ENCODE measurements around the gene DLEC1. TPM values are rescaled to one million over a fixed set of nuclear protein-coding genes. Genes with fewer than 3 reads are reported as not detected.
A peak's percentile ranks its signal among the peaks of the same experiment; 100 is the strongest.

DLEC1 gene
- total RNA-seq, 1 donor: under 0.01 TPM

DNA sequence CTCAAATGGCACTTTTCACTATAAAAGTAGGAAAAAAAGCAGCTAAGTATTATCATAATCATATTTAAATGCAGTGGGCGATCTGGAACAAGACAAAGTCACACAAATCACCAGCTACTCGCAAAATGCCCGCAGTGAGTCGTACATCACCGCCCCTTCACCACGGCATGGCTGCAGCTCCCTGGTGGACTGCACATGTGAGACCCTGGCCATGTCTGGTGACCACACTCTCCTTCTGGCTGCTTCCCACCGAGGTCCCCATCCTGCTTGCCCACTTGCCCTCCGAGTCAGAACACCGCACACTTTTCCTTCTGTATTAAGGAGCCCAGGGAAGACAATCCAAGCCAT, 59.3 kb downstream of the DLEC1 start:
- Histone ChIP-seq H3K79me2 (ENCODE audit: insufficient read depth, low read length) (no peaks in the 10 kb centered on the region), H3K9me3 (ENCODE audit: low read depth, low read length) (no peaks in the 10 kb centered on the region), H2AFZ (ENCODE audit: low read length) (no peak overlapping the region), H3K27ac (ENCODE audit: low read depth, low read length) (no peak overlapping the region), H4K20me1 (ENCODE audit: insufficient read depth, low read length) (no peaks in the 10 kb centered on the region), H3K36me3 (ENCODE audit: insufficient read depth, low read length) (no peaks in the 10 kb centered on the region), H3K4me2 (ENCODE audit: insufficient read depth, low read length) (no peak overlapping the region), H3K4me3 (ENCODE audit: insufficient read depth, low read length) (no peak overlapping the region), H3K4me1 (ENCODE audit: insufficient read depth, low read length) (no peaks in the 10 kb centered on the region), H3K27me3 (ENCODE audit: insufficient read depth, low read length) (peaks cover 27% of the 10 kb centered on the region)
- peak; percentile 59 for DNase-seq (ENCODE audit: insufficient read length, low spot score, missing footprints)
- TF ChIP-seq, protein P1, sequence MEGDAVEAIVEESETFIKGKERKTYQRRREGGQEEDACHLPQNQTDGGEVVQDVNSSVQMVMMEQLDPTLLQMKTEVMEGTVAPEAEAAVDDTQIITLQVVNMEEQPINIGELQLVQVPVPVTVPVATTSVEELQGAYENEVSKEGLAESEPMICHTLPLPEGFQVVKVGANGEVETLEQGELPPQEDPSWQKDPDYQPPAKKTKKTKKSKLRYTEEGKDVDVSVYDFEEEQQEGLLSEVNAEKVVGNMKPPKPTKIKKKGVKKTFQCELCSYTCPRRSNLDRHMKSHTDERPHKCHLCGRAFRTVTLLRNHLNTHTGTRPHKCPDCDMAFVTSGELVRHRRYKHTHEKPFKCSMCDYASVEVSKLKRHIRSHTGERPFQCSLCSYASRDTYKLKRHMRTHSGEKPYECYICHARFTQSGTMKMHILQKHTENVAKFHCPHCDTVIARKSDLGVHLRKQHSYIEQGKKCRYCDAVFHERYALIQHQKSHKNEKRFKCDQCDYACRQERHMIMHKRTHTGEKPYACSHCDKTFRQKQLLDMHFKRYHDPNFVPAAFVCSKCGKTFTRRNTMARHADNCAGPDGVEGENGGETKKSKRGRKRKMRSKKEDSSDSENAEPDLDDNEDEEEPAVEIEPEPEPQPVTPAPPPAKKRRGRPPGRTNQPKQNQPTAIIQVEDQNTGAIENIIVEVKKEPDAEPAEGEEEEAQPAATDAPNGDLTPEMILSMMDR (IDR thresholded peaks at IDR 0.05; ENCODE audit: extremely low read depth, low read depth, low read length): no peak

DNA sequence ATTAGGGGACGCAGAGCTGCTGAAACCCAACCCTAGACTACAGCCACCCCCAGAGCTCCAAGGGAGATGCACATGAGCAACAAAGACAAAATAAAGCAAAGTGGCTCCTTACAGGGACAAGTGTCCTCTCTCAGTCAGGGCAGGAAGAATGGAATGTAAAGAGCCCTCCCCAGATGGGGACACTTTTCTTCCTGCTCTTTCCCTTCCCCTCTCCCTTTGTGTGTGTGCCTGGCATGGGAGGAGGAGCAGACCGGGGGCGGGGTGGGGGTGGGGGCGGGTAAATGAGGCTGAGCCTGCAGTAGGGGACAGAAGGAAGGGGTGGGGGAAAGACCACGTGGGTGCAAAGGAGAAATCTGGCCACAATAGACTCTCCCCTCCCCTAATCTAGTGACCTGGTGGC, 60.5 kb downstream of the DLEC1 start:
- no peak overlapping the region for H3K4me3 ChIP-seq (ENCODE audit: insufficient read depth, low read length)
- no peak overlapping the region for H3K4me2 ChIP-seq (ENCODE audit: insufficient read depth, low read length)
- TF ChIP-seq, protein P1 (IDR thresholded peaks at IDR 0.05; ENCODE audit: extremely low read depth, low read depth, low read length): no peak
- no peak overlapping the region for H2AFZ ChIP-seq (ENCODE audit: low read length)
- H4K20me1 ChIP-seq (ENCODE audit: insufficient read depth, low read length): no peaks in the 10 kb centered on the region
- H3K36me3 ChIP-seq (ENCODE audit: insufficient read depth, low read length): no peaks in the 10 kb centered on the region
- peak; percentile 68 for DNase-seq (ENCODE audit: insufficient read length, low spot score, missing footprints)
- H3K9me3 ChIP-seq (ENCODE audit: low read depth, low read length): no peaks in the 10 kb centered on the region
- H3K79me2 ChIP-seq (ENCODE audit: insufficient read depth, low read length): no peaks in the 10 kb centered on the region
- peaks cover 20% of the 10 kb centered on the region for H3K27me3 ChIP-seq (ENCODE audit: insufficient read depth, low read length)
- H3K4me1 ChIP-seq (ENCODE audit: insufficient read depth, low read length): no peaks in the 10 kb centered on the region
- no peak overlapping the region for H3K27ac ChIP-seq (ENCODE audit: low read depth, low read length)

DNA sequence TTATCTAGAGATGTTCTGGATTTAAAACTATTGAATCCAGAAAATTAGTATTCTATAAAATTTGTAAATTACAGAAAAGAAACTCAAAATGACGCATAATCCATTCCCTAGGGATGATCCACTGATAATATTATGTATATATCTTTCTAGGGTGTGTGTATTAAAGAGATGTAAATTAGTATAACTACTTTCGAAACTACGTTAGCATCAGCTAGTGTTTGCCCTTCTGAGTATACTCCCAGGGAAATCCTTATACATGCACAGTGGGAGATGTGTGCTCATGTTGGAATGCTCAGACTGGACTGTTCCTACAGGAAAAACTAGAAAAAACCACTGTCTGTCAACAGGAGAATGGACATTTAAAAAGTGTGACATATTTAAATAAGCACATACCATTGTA, 61.5 kb downstream of the DLEC1 start:
- Histone ChIP-seq H3K9me3 (ENCODE audit: low read depth, low read length) (no peaks in the 10 kb centered on the region), H3K27ac (ENCODE audit: low read depth, low read length) (no peak overlapping the region), H3K4me1 (ENCODE audit: insufficient read depth, low read length) (no peaks in the 10 kb centered on the region), H3K79me2 (ENCODE audit: insufficient read depth, low read length) (no peaks in the 10 kb centered on the region), H4K20me1 (ENCODE audit: insufficient read depth, low read length) (no peaks in the 10 kb centered on the region), H3K27me3 (ENCODE audit: insufficient read depth, low read length) (peaks cover 20% of the 10 kb centered on the region), H3K36me3 (ENCODE audit: insufficient read depth, low read length) (no peaks in the 10 kb centered on the region), H3K4me3 (ENCODE audit: insufficient read depth, low read length) (no peak overlapping the region), H3K4me2 (ENCODE audit: insufficient read depth, low read length) (no peak overlapping the region), H2AFZ (ENCODE audit: low read length) (no peak overlapping the region)
- TF ChIP-seq, protein P1 (IDR thresholded peaks at IDR 0.05; ENCODE audit: extremely low read depth, low read depth, low read length): no peak
- peak; percentile 27 for DNase-seq (ENCODE audit: insufficient read length, low spot score, missing footprints)

GRCh38 chr3:38101811-38102443, 62.9 kb downstream of the DLEC1 start:
- no peak overlapping the region for H3K4me2 ChIP-seq (ENCODE audit: insufficient read depth, low read length)
- TF ChIP-seq, protein P1 (IDR thresholded peaks at IDR 0.05; ENCODE audit: extremely low read depth, low read depth, low read length): no peak
- H3K79me2 ChIP-seq (ENCODE audit: insufficient read depth, low read length): no peaks in the 10 kb centered on the region
- H3K4me1 ChIP-seq (ENCODE audit: insufficient read depth, low read length): no peaks in the 10 kb centered on the region
- DNase-seq (ENCODE audit: insufficient read length, low spot score, missing footprints): peak; percentile 48
- H4K20me1 ChIP-seq (ENCODE audit: insufficient read depth, low read length): no peaks in the 10 kb centered on the region
- H3K27ac ChIP-seq (ENCODE audit: low read depth, low read length): no peak overlapping the region
- no peaks in the 10 kb centered on the region for H3K36me3 ChIP-seq (ENCODE audit: insufficient read depth, low read length)
- H3K27me3 ChIP-seq (ENCODE audit: insufficient read depth, low read length): peaks cover 20% of the 10 kb centered on the region
- no peaks in the 10 kb centered on the region for H3K9me3 ChIP-seq (ENCODE audit: low read depth, low read length)
- no peak overlapping the region for H3K4me3 ChIP-seq (ENCODE audit: insufficient read depth, low read length)
- H2AFZ ChIP-seq (ENCODE audit: low read length): no peak overlapping the region
